ENCODE results near the gene EGR4. TPM values are rescaled to one million over a fixed set of nuclear protein-coding genes. Genes with fewer than 3 reads are reported as not detected.
A peak's percentile ranks its signal among the peaks of the same experiment; 100 is the strongest.

Gene EGR4
- total and polyA plus RNA-seq, 7 experiments from 2014 or later = 0.15 to 0.16 (median 0.15) TPM; not detected in 4

GRCh38 chr2:73258186-73258912 lies 35.0 kb downstream of the EGR4 start:
- Mint-ChIP-seq H3K27me3 (no peaks in the 10 kb centered on the region), H3K9me3 (no peaks in the 10 kb centered on the region), H3K4me3 (no peak overlapping the region), H3K36me3 (peaks cover 0 to 10% (median 0%) of the 10 kb centered on the region in 5 donors), H3K4me1 (peaks cover 0 to 18% (median 9%) of the 10 kb centered on the region in 7 donors), H3K27ac (peak overlapping the region in 2 of 9 donors; percentile 14 to 25)
- DNase-seq (no peak), ATAC-seq (no peak)
- no peaks in the 10 kb centered on the region for H3K27me3 ChIP-seq (ENCODE audit: control insufficient read depth in 2 of 2, insufficient read depth in 2 of 2, low read length in 2 of 2)
- ChIA-PET POLR2A (no interaction called here), CTCF (interaction anchor here (0.6 kb wide), 1 partner anchor 31 kb away, joined by 4 read pairs; no protein-coding TSS in a partner anchor)
- no peaks in the 10 kb centered on the region for H3K9me3 ChIP-seq (ENCODE audit: control insufficient read depth in 2 of 3, low read length in 3 of 3)
- no peak overlapping the region for H3K27ac ChIP-seq (ENCODE audit: low read depth, low read length)
- intact Hi-C loops (cut with micrococcal nuclease) = no loop called here
- H3K36me3 ChIP-seq (ENCODE audit: control insufficient read depth in 2 of 3, insufficient read depth in 3 of 3, low read length in 3 of 3) = peaks cover 0 to 45% (median 9%) of the 10 kb centered on the region in 3 experiments
- no peak overlapping the region for H3K4me3 ChIP-seq (ENCODE audit: low read length)
- peaks cover 0 to 6% of the 10 kb centered on the region in 2 donors for H3K4me1 ChIP-seq (ENCODE audit: control insufficient read depth in 2 of 2, insufficient read depth in 2 of 2, low read length in 2 of 2)

GRCh38 chr2:73257425-73258125 lies 35.8 kb downstream of the EGR4 start:
- peak; percentile 23 for ATAC-seq
- H3K4me3 ChIP-seq (ENCODE audit: low read length) = no peak overlapping the region
- intact Hi-C loops (cut with micrococcal nuclease) = no loop called here
- H3K36me3 Mint-ChIP-seq = peaks cover 0 to 18% (median 0%) of the 10 kb centered on the region in 5 donors
- H3K27ac ChIP-seq (ENCODE audit: low read depth, low read length) = no peak overlapping the region
- ChIA-PET CTCF (interaction anchor here (0.6 kb wide), 1 partner anchor 32 kb away, joined by 4 read pairs; no protein-coding TSS in a partner anchor), POLR2A (interaction anchor here (1.1 kb wide), 1 partner anchor 24 kb away, joined by 3 read pairs; no protein-coding TSS in a partner anchor)
- peak in 5 of 9 donors; percentile 11 to 25 (median 17) for DNase-seq
- peak overlapping the region in 3 of 9 donors; percentile 19 to 65 (median 43) for H3K27ac Mint-ChIP-seq
- peaks cover 0 to 18% (median 9%) of the 10 kb centered on the region in 7 donors for H3K4me1 Mint-ChIP-seq
- H3K9me3 Mint-ChIP-seq = no peaks in the 10 kb centered on the region
- H3K36me3 ChIP-seq (ENCODE audit: control insufficient read depth in 2 of 3, insufficient read depth in 3 of 3, low read length in 3 of 3) = peaks cover 2 to 48% (median 10%) of the 10 kb centered on the region in 3 experiments
- H3K4me1 ChIP-seq (ENCODE audit: control insufficient read depth in 2 of 2, insufficient read depth in 2 of 2, low read length in 2 of 2) = peaks cover 0 to 6% of the 10 kb centered on the region in 2 donors
- H3K27me3 Mint-ChIP-seq = no peaks in the 10 kb centered on the region
- no peak overlapping the region for H3K4me3 Mint-ChIP-seq
- no peaks in the 10 kb centered on the region for H3K27me3 ChIP-seq (ENCODE audit: control insufficient read depth in 2 of 2, insufficient read depth in 2 of 2, low read length in 2 of 2)
- H3K9me3 ChIP-seq (ENCODE audit: control insufficient read depth in 2 of 3, low read length in 3 of 3) = no peaks in the 10 kb centered on the region

GRCh38 chr2:73257021-73257420 lies 36.3 kb downstream of the EGR4 start:
- H3K4me3 Mint-ChIP-seq = no peak overlapping the region

GRCh38 chr2:73256618-73256922 lies 36.8 kb downstream of the EGR4 start:
- Mint-ChIP-seq H3K36me3 (peaks cover 0 to 18% (median 5%) of the 10 kb centered on the region in 5 donors), H3K27me3 (no peaks in the 10 kb centered on the region), H3K4me3 (no peak overlapping the region), H3K27ac (peak overlapping the region in 4 of 9 donors; percentile 19 to 77 (median 48)), H3K4me1 (peaks cover 0 to 18% (median 9%) of the 10 kb centered on the region in 7 donors), H3K9me3 (no peaks in the 10 kb centered on the region)
- DNase-seq (no peak), ATAC-seq (no peak)
- POLR2A ChIA-PET = no interaction called here
- no peak overlapping the region for H3K4me3 ChIP-seq (ENCODE audit: low read length)
- no peaks in the 10 kb centered on the region for H3K27me3 ChIP-seq (ENCODE audit: control insufficient read depth in 2 of 2, insufficient read depth in 2 of 2, low read length in 2 of 2)
- H3K36me3 ChIP-seq (ENCODE audit: control insufficient read depth in 2 of 3, insufficient read depth in 3 of 3, low read length in 3 of 3) = peaks cover 5 to 57% (median 13%) of the 10 kb centered on the region in 3 experiments
- intact Hi-C loops (cut with micrococcal nuclease) = no loop called here
- CTCF ChIA-PET = no interaction called here
- H3K9me3 ChIP-seq (ENCODE audit: control insufficient read depth in 2 of 3, low read length in 3 of 3) = no peaks in the 10 kb centered on the region
- no peak overlapping the region for H3K27ac ChIP-seq (ENCODE audit: low read depth, low read length)
- peaks cover 0 to 6% of the 10 kb centered on the region in 2 donors for H3K4me1 ChIP-seq (ENCODE audit: control insufficient read depth in 2 of 2, insufficient read depth in 2 of 2, low read length in 2 of 2)

More at GRCh38 chr2:73257021-73257420, 36.3 kb downstream of the EGR4 start:
- POLR2A ChIA-PET = interaction anchor here (1.1 kb wide), 1 partner anchor 23 kb away, joined by 3 read pairs; no protein-coding TSS in a partner anchor
- H3K4me1 ChIP-seq (ENCODE audit: control insufficient read depth in 2 of 2, insufficient read depth in 2 of 2, low read length in 2 of 2) = peaks cover 0 to 6% of the 10 kb centered on the region in 2 donors
- no peak for DNase-seq
- Mint-ChIP-seq H3K9me3 (no peaks in the 10 kb centered on the region), H3K27me3 (no peaks in the 10 kb centered on the region), H3K36me3 (peaks cover 0 to 18% (median 4%) of the 10 kb centered on the region in 5 donors), H3K4me1 (peaks cover 0 to 18% (median 9%) of the 10 kb centered on the region in 7 donors), H3K27ac (peak overlapping the region in 4 of 9 donors; percentile 19 to 77 (median 46))
- no peak overlapping the region for H3K4me3 ChIP-seq (ENCODE audit: low read length)
- H3K27me3 ChIP-seq (ENCODE audit: control insufficient read depth in 2 of 2, insufficient read depth in 2 of 2, low read length in 2 of 2) = no peaks in the 10 kb centered on the region
- H3K36me3 ChIP-seq (ENCODE audit: control insufficient read depth in 2 of 3, insufficient read depth in 3 of 3, low read length in 3 of 3) = peaks cover 5 to 53% (median 10%) of the 10 kb centered on the region in 3 experiments
- CTCF ChIA-PET = no interaction called here
- H3K9me3 ChIP-seq (ENCODE audit: control insufficient read depth in 2 of 3, low read length in 3 of 3) = no peaks in the 10 kb centered on the region
- intact Hi-C loops (cut with micrococcal nuclease) = no loop called here
- no peak for ATAC-seq
- H3K27ac ChIP-seq (ENCODE audit: low read depth, low read length) = no peak overlapping the region

- DNase-seq = no peak
- H3K36me3 Mint-ChIP-seq = peaks cover 0 to 19% (median 6%) of the 10 kb centered on the region in 5 donors
- H3K9me3 Mint-ChIP-seq = no peaks in the 10 kb centered on the region
- no peak for ATAC-seq
- H3K27ac Mint-ChIP-seq = peak overlapping the region in 5 of 9 donors; percentile 0 to 45 (median 25)
- Histone ChIP-seq H3K27me3 (ENCODE audit: control insufficient read depth in 2 of 2, insufficient read depth in 2 of 2, low read length in 2 of 2) (no peaks in the 10 kb centered on the region), H3K4me1 (ENCODE audit: control insufficient read depth in 2 of 2, insufficient read depth in 2 of 2, low read length in 2 of 2) (peaks cover 0 to 6% of the 10 kb centered on the region in 2 donors), H3K9me3 (ENCODE audit: control insufficient read depth in 2 of 3, low read length in 3 of 3) (no peaks in the 10 kb centered on the region), H3K36me3 (ENCODE audit: control insufficient read depth in 2 of 3, insufficient read depth in 3 of 3, low read length in 3 of 3) (peaks cover 5 to 58% (median 13%) of the 10 kb centered on the region in 3 experiments), H3K27ac (ENCODE audit: low read depth, low read length) (no peak overlapping the region), H3K4me3 (ENCODE audit: low read length) (no peak overlapping the region)
- H3K4me1 Mint-ChIP-seq = peaks cover 0 to 18% (median 9%) of the 10 kb centered on the region in 7 donors
- H3K27me3 Mint-ChIP-seq = no peaks in the 10 kb centered on the region
- ChIA-PET CTCF (no interaction called here), POLR2A (no interaction called here)
- intact Hi-C loops (cut with micrococcal nuclease) = no loop called here
- H3K4me3 Mint-ChIP-seq = no peak overlapping the region
These were observed 37.3 kb downstream of the EGR4 start for GRCh38 chr2:73255907-73256617.

- Mint-ChIP-seq H3K36me3 (peaks cover 0 to 28% (median 13%) of the 10 kb centered on the region in 5 donors), H3K27me3 (no peaks in the 10 kb centered on the region), H3K4me1 (peaks cover 0 to 18% (median 9%) of the 10 kb centered on the region in 7 donors), H3K4me3 (no peak overlapping the region), H3K27ac (peak overlapping the region in 2 of 9 donors; percentile 20 to 21), H3K9me3 (no peaks in the 10 kb centered on the region)
- no peaks in the 10 kb centered on the region for H3K9me3 ChIP-seq (ENCODE audit: control insufficient read depth in 2 of 3, low read length in 3 of 3)
- intact Hi-C loops (cut with micrococcal nuclease) = no loop called here
- peaks cover 0 to 6% of the 10 kb centered on the region in 2 donors for H3K4me1 ChIP-seq (ENCODE audit: control insufficient read depth in 2 of 2, insufficient read depth in 2 of 2, low read length in 2 of 2)
- DNase-seq = no peak
- CTCF ChIA-PET = no interaction called here
- H3K27me3 ChIP-seq (ENCODE audit: control insufficient read depth in 2 of 2, insufficient read depth in 2 of 2, low read length in 2 of 2) = no peaks in the 10 kb centered on the region
- H3K36me3 ChIP-seq (ENCODE audit: control insufficient read depth in 2 of 3, insufficient read depth in 3 of 3, low read length in 3 of 3) = peaks cover 8 to 62% (median 14%) of the 10 kb centered on the region in 3 experiments
- no peak overlapping the region for H3K27ac ChIP-seq (ENCODE audit: low read depth, low read length)
- ATAC-seq = no peak
- no peak overlapping the region for H3K4me3 ChIP-seq (ENCODE audit: low read length)
- POLR2A ChIA-PET = interaction anchor here (1.1 kb wide), 2 partner anchors 8 to 21 kb away, joined by 3 to 4 read pairs; partner anchors contain the start of gene CCT7
These were observed 38.2 kb downstream of the EGR4 start for GRCh38 chr2:73255007-73255644.
